ENCODE data around the gene ATP9A.
A peak's percentile ranks its signal among the peaks of the same experiment; 100 is the strongest.
"Not testable (repeated sequence)": the region's sequence is repeated elsewhere in the genome, so short reads cannot be mapped to it uniquely, and the experiment has no call there.

Gene ATP9A

GRCh38 chr20:51654495-51654894, 113.7 kb downstream of the ATP9A start:
- no peak for DNase-seq (ENCODE audit: low read depth in 2 of 2)

- no peak for DNase-seq (ENCODE audit: low read depth in 2 of 2)
Measured at GRCh38 chr20:51654060-51654459, 114.1 kb downstream of the ATP9A start.

- DNase-seq (ENCODE audit: low read depth in 2 of 2) = no peak
Measured at GRCh38 chr20:51653226-51653625, 115.0 kb downstream of the ATP9A start.

GRCh38 chr20:51651921-51652549, 116.2 kb downstream of the ATP9A start:
- no peak for DNase-seq (ENCODE audit: low read depth in 2 of 2)

- DNase-seq (ENCODE audit: low read depth in 2 of 2) = no peak
Measured at GRCh38 chr20:51650685-51651134, 117.5 kb downstream of the ATP9A start.

- no peak for DNase-seq (ENCODE audit: low read depth in 2 of 2)
Measured at GRCh38 chr20:51648571-51648947, 119.6 kb downstream of the ATP9A start.

GRCh38 chr20:51647674-51648570, 120.3 kb downstream of the ATP9A start:
- DNase-seq (ENCODE audit: low read depth in 2 of 2) = no peak

GRCh38 chr20:51643810-51644209, 124.4 kb downstream of the ATP9A start:
- not testable (repeated sequence) for DNase-seq (ENCODE audit: low read depth in 2 of 2)

GRCh38 chr20:51643390-51643789, 124.8 kb downstream of the ATP9A start:
- no peak for DNase-seq (ENCODE audit: low read depth in 2 of 2)

- no peak for DNase-seq (ENCODE audit: low read depth in 2 of 2)
Measured at GRCh38 chr20:51641866-51642265, 126.3 kb downstream of the ATP9A start.

GRCh38 chr20:51640743-51641142, 127.4 kb downstream of the ATP9A start:
- no peak for DNase-seq (ENCODE audit: low read depth in 2 of 2)

GRCh38 chr20:51639206-51639832, 128.9 kb downstream of the ATP9A start:
- DNase-seq (ENCODE audit: low read depth in 2 of 2) = peak; percentile 20

GRCh38 chr20:51637241-51637640, 130.9 kb downstream of the ATP9A start:
- no peak for DNase-seq (ENCODE audit: low read depth in 2 of 2)

- no peak for DNase-seq (ENCODE audit: low read depth in 2 of 2)
Measured at GRCh38 chr20:51636123-51636522, 132.1 kb downstream of the ATP9A start.

- DNase-seq (ENCODE audit: low read depth in 2 of 2) = no peak
Measured at GRCh38 chr20:51635680-51636079, 132.5 kb downstream of the ATP9A start.

- no peak for DNase-seq (ENCODE audit: low read depth in 2 of 2)
Measured at GRCh38 chr20:51634877-51635276, 133.3 kb downstream of the ATP9A start.

- no peak for DNase-seq (ENCODE audit: low read depth in 2 of 2)
Measured at GRCh38 chr20:51634257-51634656, 133.9 kb downstream of the ATP9A start.

- DNase-seq (ENCODE audit: low read depth in 2 of 2) = no peak
Measured at GRCh38 chr20:51633430-51633829, 134.8 kb downstream of the ATP9A start.

GRCh38 chr20:51631953-51632352, 136.2 kb downstream of the ATP9A start:
- DNase-seq (ENCODE audit: low read depth in 2 of 2) = no peak

GRCh38 chr20:51631011-51631950, 136.9 kb downstream of the ATP9A start:
- no peak for DNase-seq (ENCODE audit: low read depth in 2 of 2)

- no peak for DNase-seq (ENCODE audit: low read depth in 2 of 2)
Measured at GRCh38 chr20:51629399-51630058, 138.7 kb downstream of the ATP9A start.
